ENCODE data around the gene FGFBP1.

The FGFBP1 gene

GRCh38 chr4:15983610-15984009, 45.1 kb upstream of the FGFBP1 start:
- Histone ChIP-seq H3K4me3 (ENCODE audit: low read depth, low read length) (no peak overlapping the region), H3K27ac (ENCODE audit: extremely low read depth, low read depth, low read length) (no peak overlapping the region), H3K36me3 (ENCODE audit: control insufficient read depth in 2 of 2, insufficient read depth in 1 of 2, low read length in 2 of 2) (no peaks in the 10 kb centered on the region), H3K4me1 (ENCODE audit: control insufficient read depth, insufficient read depth, low read length) (no peaks in the 10 kb centered on the region), H3K9me3 (ENCODE audit: control insufficient read depth, insufficient read depth, low read depth, low read length) (no peaks in the 10 kb centered on the region)
- POLR2A ChIA-PET, result no interaction called here
- TF ChIP-seq ZEB2 (tag by site-specific recombination; IDR thresholded peaks at IDR 0.05), result no peak
- no peak for TF ChIP-seq ZNF112 (tag by site-specific recombination; IDR thresholded peaks at IDR 0.05)
- no peak for TF ChIP-seq OSR2 (tag by site-specific recombination; IDR thresholded peaks at IDR 0.05)
- TF ChIP-seq ZNF16 (tag by site-specific recombination; IDR thresholded peaks at IDR 0.05; ENCODE audit: low read depth), result no peak
- no peak for TF ChIP-seq ZBTB49 (tag by site-specific recombination; IDR thresholded peaks at IDR 0.05; ENCODE audit: low read depth)
- TF ChIP-seq ZNF561 (tag by site-specific recombination; IDR thresholded peaks at IDR 0.05; ENCODE audit: borderline replicate concordance), result no peak
- TF ChIP-seq ZNF202 (tag by site-specific recombination; IDR thresholded peaks at IDR 0.05; ENCODE audit: borderline replicate concordance), result no peak
- TF ChIP-seq KLF7 (tag by site-specific recombination; IDR thresholded peaks at IDR 0.05; ENCODE audit: borderline replicate concordance), result no peak
- TF ChIP-seq ZNF114 (tag by site-specific recombination; IDR thresholded peaks at IDR 0.05), result no peak
- CTCF ChIA-PET, result interaction anchor here (1.0 kb wide), 1 partner anchor 178 kb away, joined by 3 read pairs; no protein-coding TSS in a partner anchor

GRCh38 chr4:15982842-15983524, 44.4 kb upstream of the FGFBP1 start:
- no peak overlapping the region for H3K27ac ChIP-seq (ENCODE audit: extremely low read depth, low read depth, low read length)
- CTCF ChIA-PET, result interaction anchor here (0.7 to 1.0 kb wide), 2 partner anchors 18 to 177 kb away, joined by 3 read pairs; no protein-coding TSS in a partner anchor
- POLR2A ChIA-PET, result no interaction called here
- TF ChIP-seq ZNF518A (tag by site-specific recombination; conservative IDR thresholded peaks at IDR 0.05; ENCODE audit: low read depth) (no peak), ZNF548 (tag by site-specific recombination; IDR thresholded peaks at IDR 0.05) (no peak), ZFP41 (tag by site-specific recombination; IDR thresholded peaks at IDR 0.05; ENCODE audit: borderline replicate concordance) (no peak), HOXC10 (CRISPR knock-in tag; IDR thresholded peaks at IDR 0.05) (no peak), KLF8 (tag by site-specific recombination; IDR thresholded peaks at IDR 0.05) (no peak), ZNF600 (tag by site-specific recombination; IDR thresholded peaks at IDR 0.05) (no peak), ZNF660 (tag by site-specific recombination; IDR thresholded peaks at IDR 0.05) (no peak), ZNF2 (tag by site-specific recombination; IDR thresholded peaks at IDR 0.05) (no peak), ZNF529 (tag by site-specific recombination; IDR thresholded peaks at IDR 0.05; ENCODE audit: insufficient replicate concordance) (no peak), ZNF664 (tag by site-specific recombination; IDR thresholded peaks at IDR 0.05) (no peak), ZNF513 (tag by site-specific recombination; IDR thresholded peaks at IDR 0.05) (no peak), ZNF707 (tag by site-specific recombination; IDR thresholded peaks at IDR 0.05) (no peak), HOXA7 (CRISPR knock-in tag; IDR thresholded peaks at IDR 0.05; ENCODE audit: borderline replicate concordance) (no peak), REST (tag by site-specific recombination; IDR thresholded peaks at IDR 0.05) (no peak)

More at GRCh38 chr4:15982842-15983524, 44.4 kb upstream of the FGFBP1 start:
- Histone ChIP-seq H3K4me3 (ENCODE audit: low read depth, low read length) (no peak overlapping the region), H3K4me1 (ENCODE audit: control insufficient read depth, insufficient read depth, low read length) (no peaks in the 10 kb centered on the region), H3K9me3 (ENCODE audit: control insufficient read depth, insufficient read depth, low read depth, low read length) (no peaks in the 10 kb centered on the region), H3K36me3 (ENCODE audit: control insufficient read depth in 2 of 2, insufficient read depth in 1 of 2, low read length in 2 of 2) (no peaks in the 10 kb centered on the region)

Measured in HEK293 (cell line).